Measurements from ENCODE around the gene TCN2.
A peak's percentile ranks its signal among the peaks of the same experiment; 100 is the strongest.
"Not testable (repeated sequence)": the region's sequence is repeated elsewhere in the genome, so short reads cannot be mapped to it uniquely, and the experiment has no call there.

The TCN2 gene

DNA sequence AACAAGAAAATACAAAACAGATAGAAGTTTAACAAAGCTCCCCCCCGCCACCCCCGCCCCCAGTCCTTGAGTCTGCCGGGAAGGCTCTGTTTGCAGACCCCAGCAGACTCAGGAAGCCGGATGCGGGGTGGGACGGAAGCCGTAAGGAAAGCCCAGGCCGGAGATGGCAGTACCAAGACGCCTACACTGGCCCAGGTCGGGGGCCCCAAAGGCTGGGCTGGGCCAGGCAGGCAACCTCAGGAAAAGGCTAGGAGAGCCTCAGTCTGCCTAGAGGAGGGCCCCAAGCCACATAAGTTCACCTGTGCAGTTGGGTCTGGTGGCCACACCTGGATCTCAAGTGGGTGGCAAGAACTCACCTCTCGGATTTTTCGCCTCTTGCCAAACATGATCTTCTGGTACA, 28.5 kb upstream of the TCN2 start:
- DNase-seq (ENCODE audit: low spot score) = no peak

GRCh38 chr22:30580896-30581295, 26.1 kb upstream of the TCN2 start:
- no peak for DNase-seq (ENCODE audit: low spot score)

GRCh38 chr22:30582051-30582450, 24.9 kb upstream of the TCN2 start:
- no peak for DNase-seq (ENCODE audit: low spot score)

GRCh38 chr22:30582788-30583545, 24.0 kb upstream of the TCN2 start:
- no peak for DNase-seq (ENCODE audit: low spot score)

DNA sequence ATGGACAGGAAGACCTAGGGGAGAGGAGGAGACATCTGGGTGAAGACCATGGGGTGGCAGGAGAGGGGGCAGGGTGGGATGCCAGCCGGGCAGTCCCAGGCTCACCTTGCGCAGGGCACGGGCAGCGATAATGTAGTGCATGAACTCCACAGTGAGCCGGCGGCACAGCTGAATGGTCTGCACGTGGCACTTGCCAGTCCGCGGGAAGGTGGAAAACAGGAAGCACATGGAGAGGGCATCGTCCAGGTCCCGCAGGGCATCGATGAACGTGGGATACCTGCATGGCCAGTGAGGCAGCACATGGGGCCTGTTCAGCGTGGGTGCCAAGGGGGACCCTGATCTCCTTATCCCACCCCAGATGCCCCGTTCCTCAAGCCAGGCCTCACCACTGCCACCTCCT, 22.5 kb upstream of the TCN2 start:
- no peak for DNase-seq (ENCODE audit: low spot score)

GRCh38 chr22:30586414-30586813, 20.6 kb upstream of the TCN2 start:
- DNase-seq (ENCODE audit: low spot score) = no peak

GRCh38 chr22:30591191-30591587, 15.8 kb upstream of the TCN2 start:
- no peak for DNase-seq (ENCODE audit: low spot score)

GRCh38 chr22:30591588-30592359, 15.2 kb upstream of the TCN2 start, which contains the start of gene PES1:
Gene PES1, minus strand, starts transcription at chr22:30591910. Its CDS starts 77 bp downstream, at chr22:30591833.
- DNase-seq (ENCODE audit: low spot score) = peak; percentile 96

DNA sequence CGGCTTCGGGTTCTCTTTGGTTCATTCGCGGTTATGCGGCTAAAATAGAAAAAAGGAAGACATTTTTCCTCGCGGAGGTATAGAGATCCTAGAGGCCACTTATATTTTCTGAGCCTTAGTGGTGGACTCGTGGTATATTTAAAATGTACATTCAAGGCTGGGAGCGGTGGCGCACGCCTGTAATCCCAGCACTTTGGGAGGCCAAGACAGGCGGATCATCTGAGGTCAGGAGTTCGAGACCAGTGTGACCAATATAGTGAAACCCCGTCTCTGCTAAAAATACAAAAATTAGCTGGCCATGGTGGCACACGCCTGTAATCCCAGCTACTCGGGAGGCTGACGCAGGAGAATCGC, 14.6 kb upstream of the TCN2 start:
- DNase-seq (ENCODE audit: low spot score) = not testable (repeated sequence)

DNA sequence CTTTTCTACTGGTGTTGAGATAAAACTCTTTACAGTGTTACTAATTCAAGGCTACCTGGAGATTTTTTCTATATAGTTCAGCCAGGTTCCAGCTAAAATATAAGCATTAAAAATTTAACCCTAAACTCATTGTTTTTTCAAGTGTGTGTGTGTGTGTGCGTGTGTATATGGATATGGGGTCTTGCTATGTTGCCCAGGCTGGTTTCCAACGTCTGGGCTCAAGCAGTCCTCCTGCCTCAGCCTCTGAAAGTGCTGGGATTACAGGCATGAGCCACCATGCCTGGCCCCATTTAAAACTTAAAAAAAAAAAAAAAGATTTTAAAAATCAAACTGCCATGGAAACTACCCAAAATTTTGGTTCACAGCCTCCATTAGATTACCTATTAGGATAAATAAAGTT, 10.8 kb upstream of the TCN2 start:
- no peak for DNase-seq (ENCODE audit: low spot score)

DNA sequence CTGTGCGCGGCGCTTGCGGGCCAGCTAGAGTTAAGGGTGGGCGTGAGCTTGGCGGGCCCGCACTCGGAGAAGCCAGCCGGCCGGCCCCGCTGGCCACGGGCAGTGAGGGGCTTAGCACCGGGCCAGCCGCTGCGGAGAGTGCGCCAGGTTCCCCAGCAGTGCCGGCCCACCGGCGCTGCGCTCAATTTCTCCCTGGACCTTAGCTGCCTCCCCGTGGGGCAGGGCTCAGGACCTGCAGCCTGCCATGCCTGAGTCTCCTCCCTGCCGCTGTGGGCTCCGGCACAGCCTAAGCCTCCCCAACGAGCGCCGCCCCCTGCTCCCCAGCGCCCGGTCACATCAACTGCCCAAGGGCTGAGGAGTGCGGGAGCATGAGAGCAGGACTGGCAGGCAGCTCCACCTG, 10.1 kb upstream of the TCN2 start:
- no peak for DNase-seq (ENCODE audit: low spot score)

DNA sequence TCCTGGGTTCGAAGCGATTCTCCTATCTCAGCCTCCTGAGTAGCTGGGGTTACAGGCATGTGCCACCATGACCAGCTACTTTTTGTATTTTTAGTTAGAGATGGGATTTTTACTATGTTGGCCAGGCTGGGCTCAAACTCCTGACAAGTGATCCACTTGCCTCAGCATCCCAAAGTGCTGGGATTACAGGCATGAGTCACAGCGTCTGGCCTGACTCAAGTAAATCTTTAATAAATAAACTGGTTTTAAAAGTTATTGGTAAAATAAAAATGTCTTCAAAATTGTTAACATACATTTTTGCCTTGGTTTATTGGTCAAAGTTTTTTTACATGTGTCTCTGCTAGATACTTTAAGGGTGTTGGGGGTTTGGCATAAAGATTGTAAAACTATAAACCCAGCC, 8.0 kb upstream of the TCN2 start:
- no peak for DNase-seq (ENCODE audit: low spot score)

- DNase-seq (ENCODE audit: low spot score) = no peak
Observed at GRCh38 chr22:30600921-30601320, 6.1 kb upstream of the TCN2 start.

DNA sequence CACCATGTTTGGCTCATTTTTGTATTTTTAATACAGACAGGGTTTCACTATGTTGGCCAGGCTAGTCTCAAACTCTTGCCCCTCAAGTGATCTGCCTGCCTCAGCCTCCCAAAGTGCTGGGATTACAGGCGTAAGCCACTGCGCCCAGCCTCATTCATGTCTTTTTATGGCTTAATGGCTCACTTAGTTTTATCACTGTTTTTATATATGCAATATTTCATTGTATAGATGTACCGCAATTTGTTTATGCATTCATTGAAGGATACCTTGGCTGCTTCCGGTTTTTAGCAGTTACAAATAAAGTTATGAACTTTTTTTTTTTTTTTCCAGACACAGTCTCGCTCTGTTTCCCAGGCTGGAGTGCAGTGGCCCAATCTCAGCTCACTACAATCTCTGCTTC, 5.5 kb upstream of the TCN2 start:
- DNase-seq (ENCODE audit: low spot score) = no peak

DNA sequence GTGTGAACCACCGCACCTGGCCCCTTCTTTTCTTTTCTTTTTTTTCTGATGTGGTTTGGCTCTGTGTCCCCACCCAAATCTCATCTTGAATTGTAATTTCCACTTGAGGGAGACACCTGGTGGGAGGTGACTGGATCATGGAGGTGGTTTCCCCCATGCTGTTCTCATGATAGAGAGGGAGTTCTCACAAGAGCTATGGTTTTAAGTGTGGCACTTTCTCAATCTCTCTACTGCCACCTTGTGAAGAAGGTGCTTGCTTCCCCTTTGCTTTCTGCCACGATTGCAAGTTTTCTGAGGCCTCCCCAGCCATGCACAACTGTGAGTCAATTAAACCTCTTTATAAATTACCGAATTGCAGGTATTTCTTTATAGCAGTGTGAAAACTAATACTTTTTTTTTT, 4.9 kb upstream of the TCN2 start:
- DNase-seq (ENCODE audit: low spot score) = peak; percentile 25

DNA sequence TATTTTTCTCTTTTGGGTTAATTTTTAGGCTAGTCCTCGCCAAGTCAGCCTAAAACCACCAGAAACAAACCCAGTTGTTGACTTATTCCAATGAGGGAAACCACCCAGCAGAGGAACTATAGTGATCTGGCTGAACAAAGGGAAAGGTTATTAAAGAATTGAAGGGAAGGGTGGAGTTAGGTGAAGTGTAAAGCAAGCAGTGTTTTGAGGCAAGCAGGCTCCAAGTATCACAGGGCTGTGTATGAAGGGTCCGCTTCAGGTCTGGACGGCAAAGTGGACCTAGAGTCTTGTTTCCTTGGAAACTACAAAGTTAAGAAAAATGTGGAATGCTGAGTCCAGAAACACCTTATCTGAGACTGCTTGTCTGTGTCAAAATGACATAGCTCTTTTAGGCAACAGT, 3.2 kb upstream of the TCN2 start:
- no peak for DNase-seq (ENCODE audit: low spot score)

DNA sequence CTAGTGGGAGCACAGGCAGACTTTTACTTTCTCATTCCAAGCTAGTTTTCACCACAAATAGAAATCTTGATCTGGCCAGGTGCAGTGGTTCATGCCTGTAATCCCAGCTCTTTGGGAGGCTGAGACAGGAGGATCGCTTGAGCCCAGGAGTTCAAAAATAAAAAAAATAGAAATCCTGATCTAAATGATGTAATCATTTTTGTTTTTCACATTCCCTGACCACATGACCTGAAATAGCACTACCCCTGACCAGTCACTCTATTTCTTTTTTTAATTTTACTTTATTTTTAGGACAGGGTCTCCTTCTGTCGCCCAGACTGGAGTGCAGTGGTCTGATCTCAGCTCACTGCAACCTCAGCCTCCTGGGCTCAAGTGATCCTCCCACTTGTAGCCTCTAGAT, 2.3 kb upstream of the TCN2 start:
- no peak for DNase-seq (ENCODE audit: low spot score)

DNA sequence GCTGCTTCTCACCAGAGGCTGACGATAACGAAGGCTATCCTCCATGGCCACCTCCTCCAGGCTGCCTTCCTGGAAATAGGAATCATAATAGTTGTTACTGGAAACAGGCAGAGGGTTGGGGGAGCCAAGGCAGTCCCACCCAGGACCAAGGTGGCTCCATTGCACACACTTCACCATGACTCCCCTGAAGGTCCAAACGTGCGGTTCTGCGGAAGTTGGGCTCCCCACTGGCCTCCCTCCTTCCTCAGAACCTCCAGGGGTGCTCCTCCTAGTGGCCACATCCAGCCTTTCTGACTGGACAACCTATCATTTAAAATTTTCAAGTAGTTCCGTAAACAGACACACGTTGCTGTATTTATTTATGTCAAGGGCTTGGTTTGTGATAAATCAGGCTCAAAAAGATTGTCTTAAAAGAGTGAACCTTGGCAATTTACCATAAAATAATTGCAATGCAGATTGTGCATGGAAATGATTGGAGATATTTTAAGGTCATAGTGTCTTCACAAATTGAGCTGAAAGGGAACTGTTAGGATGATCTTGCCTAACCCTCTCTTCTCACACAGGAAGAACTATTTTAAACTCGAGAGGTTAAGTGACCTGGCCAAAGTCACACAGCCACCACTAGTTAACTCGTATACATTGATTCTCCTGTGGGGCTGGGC, 1.4 kb upstream of the TCN2 start:
- DNase-seq (ENCODE audit: low spot score) = peak; percentile 33

GRCh38 chr22:30607300-30607930, 441 bp downstream of the TCN2 start:
- no peak for DNase-seq (ENCODE audit: low spot score)

DNA sequence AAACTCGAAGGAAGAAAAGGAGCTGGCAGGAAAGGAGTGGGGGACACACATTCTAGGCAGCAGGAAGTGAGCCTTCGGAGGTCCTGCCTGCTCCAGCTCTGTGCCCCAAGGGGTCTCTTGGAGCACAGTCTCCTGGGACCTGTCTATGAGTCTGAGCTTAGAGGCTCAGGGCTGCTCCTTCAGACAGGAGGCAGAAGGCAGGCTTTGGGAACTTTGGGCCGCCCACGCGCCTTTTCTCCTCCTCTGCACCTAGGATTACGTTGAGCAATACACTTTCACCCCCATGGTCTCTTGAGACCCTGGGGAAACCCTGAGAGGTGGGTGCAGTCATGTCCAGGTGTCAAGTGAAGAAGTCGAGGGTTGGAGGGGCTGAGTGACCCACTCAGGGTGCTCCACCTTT, 965 bp downstream of the TCN2 start:
- DNase-seq (ENCODE audit: low spot score) = no peak

DNA sequence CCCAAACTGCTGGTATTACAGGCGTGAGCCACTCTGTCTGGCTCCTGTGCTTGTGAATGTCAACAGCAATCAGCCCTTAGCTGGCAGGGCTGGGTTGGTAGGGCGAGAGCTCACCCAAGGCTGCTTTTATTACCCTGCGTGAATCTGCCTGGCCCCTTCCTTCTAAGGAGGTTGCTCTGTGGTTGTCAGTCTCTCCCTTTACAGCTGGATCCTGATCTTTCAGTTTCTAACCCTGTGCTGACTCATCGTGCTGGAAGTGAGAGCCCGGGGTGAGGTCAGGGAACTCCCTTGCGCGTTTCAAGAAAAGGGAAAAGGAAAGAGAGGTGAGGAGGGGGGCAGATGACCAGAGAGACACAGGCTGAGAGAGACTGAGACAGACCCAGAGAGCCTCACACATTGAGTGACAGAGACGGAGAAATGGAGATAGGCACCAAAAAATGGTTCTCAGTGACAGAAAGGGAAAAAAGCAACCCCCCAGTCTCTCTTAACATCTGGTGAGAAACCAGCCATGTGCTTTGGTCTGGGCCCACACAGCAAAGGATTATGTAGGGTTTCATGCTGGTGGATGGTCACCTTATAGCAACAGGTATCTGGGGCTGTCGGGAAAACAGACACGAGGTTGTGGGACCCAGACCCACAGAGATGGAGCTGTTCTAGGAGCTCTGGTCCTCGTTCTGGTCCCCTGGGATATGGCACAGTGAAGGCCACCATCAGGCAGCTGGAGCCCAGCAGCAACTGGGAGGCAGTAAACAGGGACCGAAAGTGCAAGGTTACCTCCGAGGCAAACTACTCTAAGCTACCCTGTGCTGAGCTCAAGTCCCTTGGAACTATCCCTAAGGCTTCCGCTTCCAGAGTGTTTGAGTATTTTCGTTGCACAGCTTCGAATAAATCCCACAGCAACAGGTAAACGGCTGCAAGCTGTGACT, 2.5 kb downstream of the TCN2 start:
- DNase-seq (ENCODE audit: low spot score) = no peak

- DNase-seq (ENCODE audit: low spot score) = no peak
Observed at GRCh38 chr22:30610299-30610698, 3.3 kb downstream of the TCN2 start.

All from CD4-positive, alpha-beta T cell treated with Interleukin-15 for 4 hours (primary cell).